ENCODE results near the gene THAP7. TPM values are rescaled to one million over a fixed set of nuclear protein-coding genes. Genes with fewer than 3 reads are reported as not detected.

THAP7 gene
- total RNA-seq, 1 donor from 2014 or later: 17.0 TPM

GRCh38 chr22:20997536-20998257 is 4.2 kb downstream of the THAP7 start:
- intact Hi-C loops (cut with DNase I): no loop called here
- DNase-seq (ENCODE audit: missing footprints) (no peak), ATAC-seq (no peak)

GRCh38 chr22:20996598-20997535 is 5.1 kb downstream of the THAP7 start:
- DNase-seq (ENCODE audit: missing footprints): no peak
- ATAC-seq: no peak
- intact Hi-C loops (cut with DNase I): no loop called here

GRCh38 chr22:20996031-20996410 is 5.9 kb downstream of the THAP7 start:
- intact Hi-C loops (cut with DNase I): no loop called here
- no peak for DNase-seq (ENCODE audit: missing footprints)
- ATAC-seq: no peak

- intact Hi-C loops (cut with DNase I): no loop called here
- ATAC-seq: no peak
- DNase-seq (ENCODE audit: missing footprints): no peak
Observed at GRCh38 chr22:20995329-20996030, 6.4 kb downstream of the THAP7 start.

- DNase-seq (ENCODE audit: missing footprints): no peak
- ATAC-seq: no peak
- intact Hi-C loops (cut with DNase I): no loop called here
Observed at GRCh38 chr22:20994902-20995241, 7.0 kb downstream of the THAP7 start.

- DNase-seq (ENCODE audit: missing footprints) (no peak), ATAC-seq (no peak)
- intact Hi-C loops (cut with DNase I): no loop called here
Observed at GRCh38 chr22:20994128-20994901, 7.6 kb downstream of the THAP7 start.

- peak; percentile 26 for DNase-seq (ENCODE audit: missing footprints)
- intact Hi-C loops (cut with DNase I): no loop called here
- no peak for ATAC-seq
Observed at GRCh38 chr22:20993304-20994127, 8.4 kb downstream of the THAP7 start.

- peak; percentile 48 for DNase-seq (ENCODE audit: missing footprints)
- intact Hi-C loops (cut with DNase I): no loop called here
- ATAC-seq: no peak
Observed at GRCh38 chr22:20992456-20993303, 9.2 kb downstream of the THAP7 start.

GRCh38 chr22:20992056-20992442 is 9.9 kb downstream of the THAP7 start:
- intact Hi-C loops (cut with DNase I): no loop called here
- DNase-seq (ENCODE audit: missing footprints): peak; percentile 44
- no peak for ATAC-seq

- no peak for DNase-seq (ENCODE audit: missing footprints)
- intact Hi-C loops (cut with DNase I): no loop called here
- no peak for ATAC-seq
Observed at GRCh38 chr22:20991252-20992055, 10.5 kb downstream of the THAP7 start.

GRCh38 chr22:20990184-20991180 is 11.4 kb downstream of the THAP7 start:
- ATAC-seq (no peak), DNase-seq (ENCODE audit: missing footprints) (no peak)
- intact Hi-C loops (cut with DNase I): no loop called here

- intact Hi-C loops (cut with DNase I): no loop called here
- no peak for DNase-seq (ENCODE audit: missing footprints)
Observed at GRCh38 chr22:20989323-20990138, 12.4 kb downstream of the THAP7 start.

GRCh38 chr22:20988573-20989322 is 13.2 kb downstream of the THAP7 start:
- DNase-seq (ENCODE audit: missing footprints) (no peak), ATAC-seq (no peak)
- intact Hi-C loops (cut with DNase I): no loop called here

More at GRCh38 chr22:20989323-20990138, 12.4 kb downstream of the THAP7 start:
- no peak for ATAC-seq

- ATAC-seq (no peak), DNase-seq (ENCODE audit: missing footprints) (no peak)
- intact Hi-C loops (cut with DNase I): no loop called here
Observed at GRCh38 chr22:20987375-20987774, 14.5 kb downstream of the THAP7 start.
